DMS79 treated with DMSO at 0.1 percent for 48 hours (cell line): Measurements from ENCODE around the gene SDS.

Experiments
- DNase-seq: peaks from one replicate; lab custom pipeline; 2025; lab: John Stamatoyannopoulos, UW

Gene SDS

DNA sequence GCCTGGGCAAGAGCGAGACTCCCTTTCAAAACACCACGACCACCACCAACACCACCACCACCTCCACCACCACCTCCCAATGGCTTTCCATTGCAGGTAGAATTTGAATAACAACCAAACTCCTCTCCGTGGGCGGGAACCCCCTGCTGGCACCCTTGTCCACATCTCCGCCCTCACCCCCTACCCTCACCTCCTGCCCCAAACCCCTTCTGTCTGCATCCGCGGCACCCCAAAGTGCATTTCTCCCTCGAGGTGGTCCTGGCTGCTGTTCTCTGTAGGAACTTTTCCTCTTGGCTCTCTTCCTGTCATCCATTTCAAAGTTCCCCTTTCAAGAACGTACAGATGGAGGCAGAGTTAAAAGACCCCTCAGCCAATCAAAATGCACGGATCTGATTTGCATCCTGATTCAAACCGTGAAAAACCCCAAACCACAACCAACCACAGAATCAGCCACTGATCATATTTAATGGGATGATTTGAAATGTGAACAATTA lies 22.3 kb upstream of the SDS start:
- no peak for DNase-seq

DNA sequence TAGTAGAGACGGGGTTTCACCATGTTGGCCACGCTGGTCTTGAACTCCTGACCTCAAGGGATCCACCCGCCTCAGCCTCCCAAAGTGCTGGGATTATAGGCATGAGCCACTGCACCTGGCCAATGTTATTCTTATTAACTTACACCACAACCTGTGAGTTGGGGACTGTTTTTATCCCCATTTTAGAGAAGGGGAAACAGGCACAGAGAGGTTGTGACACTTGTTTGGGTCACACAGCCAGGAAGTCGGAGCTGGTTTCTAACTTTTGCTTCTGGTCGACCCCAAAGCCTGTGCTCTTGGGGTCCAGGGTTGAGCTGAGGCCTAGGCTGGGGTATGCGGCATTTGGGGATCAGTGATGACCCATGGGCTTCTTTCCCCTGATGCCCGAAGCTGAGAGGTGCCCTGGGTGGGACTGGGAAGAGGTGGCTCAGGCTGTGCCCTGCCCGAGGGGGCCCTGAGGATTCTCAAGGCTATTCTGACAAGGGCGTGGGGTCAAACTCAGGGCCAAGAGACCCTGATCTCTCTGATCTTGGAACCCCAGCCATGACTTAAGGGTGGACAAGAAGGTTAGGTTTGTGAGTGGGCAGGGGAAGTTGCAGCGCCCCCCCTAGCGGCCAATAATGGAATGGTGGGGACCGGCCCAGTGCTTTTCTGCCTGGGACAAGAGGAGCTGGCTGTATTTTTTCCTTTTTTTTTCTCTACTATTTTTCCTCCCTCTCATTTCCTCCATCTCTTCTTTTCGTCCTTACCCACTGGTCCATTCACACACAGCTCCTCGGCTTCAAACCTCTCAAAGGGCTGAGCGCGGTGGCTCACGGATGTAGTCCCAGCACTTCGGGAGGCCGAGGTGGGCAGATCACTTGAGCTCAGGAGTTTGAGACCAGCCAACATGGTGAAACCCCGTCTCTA lies 21.5 kb upstream of the SDS start:
- no peak for DNase-seq

DNA sequence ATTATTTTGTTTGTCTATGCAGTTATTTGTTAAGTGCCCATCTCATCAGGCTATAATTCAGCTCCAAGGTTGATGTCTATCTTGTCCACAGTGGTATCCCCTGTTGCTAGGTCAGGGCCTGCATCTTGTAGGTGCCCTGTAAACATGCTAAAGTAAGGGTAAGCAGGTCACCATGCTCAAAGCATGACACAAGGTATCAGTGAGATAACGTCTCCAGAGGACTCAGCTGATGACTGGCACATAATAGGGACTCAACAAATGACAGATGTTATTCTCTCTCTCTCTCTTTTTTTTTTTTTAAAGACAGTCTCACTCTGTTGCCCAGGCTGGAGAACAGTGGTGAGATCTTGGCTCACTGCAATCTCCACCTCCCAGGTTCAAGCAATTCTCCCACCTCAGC lies 20.8 kb upstream of the SDS start:
- DNase-seq = no peak

DNA sequence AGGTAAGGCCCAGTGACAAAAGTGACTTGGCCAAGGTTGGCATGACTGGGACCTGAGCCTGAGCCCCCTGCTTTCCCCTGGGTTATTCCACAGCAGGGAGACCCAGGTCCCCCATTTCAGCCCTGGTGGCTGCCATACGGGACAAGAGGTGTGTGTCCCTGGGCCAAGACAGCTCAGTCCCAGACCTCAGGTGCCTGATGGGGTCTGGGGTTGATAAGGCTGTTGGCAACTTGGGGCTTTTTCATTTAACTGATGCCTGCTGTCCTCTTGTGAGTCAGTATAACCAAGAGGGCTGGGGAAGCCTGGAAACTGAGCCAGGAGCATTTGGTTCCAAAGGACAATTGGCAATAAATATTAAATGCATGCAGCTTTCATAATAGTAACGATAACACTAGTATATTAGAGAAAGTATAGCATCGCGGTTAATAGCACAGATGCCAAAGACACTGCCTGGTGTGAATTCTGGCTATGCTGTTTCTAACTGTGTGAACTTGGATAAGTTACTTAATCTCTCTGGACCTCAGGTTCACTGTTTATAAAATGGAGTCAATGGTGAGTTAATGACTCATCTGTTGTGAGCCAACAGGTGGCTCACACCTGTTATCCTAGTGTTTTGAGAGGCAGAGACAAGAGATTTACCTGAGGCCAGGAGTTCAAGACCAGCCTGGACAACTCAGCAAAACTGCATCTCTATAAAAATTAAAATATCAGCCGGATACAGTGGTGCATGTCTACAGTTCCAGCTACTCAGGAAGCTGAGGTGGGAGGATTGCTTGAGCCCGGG lies 19.4 kb upstream of the SDS start:
- no peak for DNase-seq

DNA sequence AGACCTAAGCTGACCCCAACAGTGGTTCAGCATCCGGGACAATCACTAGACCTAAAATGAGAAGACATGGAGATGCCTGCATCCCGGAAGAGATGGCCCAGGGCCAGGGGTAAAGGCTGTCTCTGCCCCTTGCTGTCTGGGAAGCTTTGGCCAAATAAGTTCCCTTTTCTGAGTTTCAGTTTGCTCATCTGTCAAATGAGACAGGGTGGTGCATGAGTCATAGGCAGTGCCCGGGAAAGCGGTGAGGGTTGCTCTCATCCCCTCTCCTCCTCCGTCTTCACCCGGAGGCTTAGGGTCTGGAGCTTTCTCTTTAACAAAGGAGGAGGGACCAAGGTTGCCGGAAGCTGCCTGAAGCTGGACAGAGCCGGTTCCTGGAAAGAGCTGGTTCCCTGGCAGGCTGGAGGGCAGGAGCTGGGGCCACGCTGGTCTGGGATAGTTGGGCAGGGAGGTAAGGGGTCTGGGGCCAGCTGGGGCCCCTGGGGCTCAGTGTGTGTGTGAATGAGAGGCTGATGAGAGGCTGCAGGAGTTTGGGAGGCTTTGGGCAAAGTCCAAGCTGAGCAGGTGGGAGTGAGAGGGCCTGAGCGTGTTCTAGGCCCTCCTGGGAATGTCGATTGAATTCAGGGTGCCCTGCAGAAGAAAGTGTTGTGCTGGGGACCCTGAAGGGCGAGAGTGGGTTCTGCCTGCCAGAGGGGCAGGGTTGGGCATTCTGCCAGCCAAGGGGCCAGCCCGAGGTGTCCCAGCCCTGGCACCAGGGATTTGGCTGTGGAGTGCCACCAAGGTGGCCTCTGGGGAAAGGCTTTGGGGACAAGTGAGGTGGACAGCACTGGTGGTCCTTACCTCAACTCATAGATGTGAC lies 18.6 kb upstream of the SDS start, which contains the start of gene SDSL:
Gene SDSL, plus strand, starts transcription at position 351 of the 856 bp plus-strand sequence. CDS start 5,603 bp downstream, outside the sequence.
- peak; percentile 81 for DNase-seq

DNA sequence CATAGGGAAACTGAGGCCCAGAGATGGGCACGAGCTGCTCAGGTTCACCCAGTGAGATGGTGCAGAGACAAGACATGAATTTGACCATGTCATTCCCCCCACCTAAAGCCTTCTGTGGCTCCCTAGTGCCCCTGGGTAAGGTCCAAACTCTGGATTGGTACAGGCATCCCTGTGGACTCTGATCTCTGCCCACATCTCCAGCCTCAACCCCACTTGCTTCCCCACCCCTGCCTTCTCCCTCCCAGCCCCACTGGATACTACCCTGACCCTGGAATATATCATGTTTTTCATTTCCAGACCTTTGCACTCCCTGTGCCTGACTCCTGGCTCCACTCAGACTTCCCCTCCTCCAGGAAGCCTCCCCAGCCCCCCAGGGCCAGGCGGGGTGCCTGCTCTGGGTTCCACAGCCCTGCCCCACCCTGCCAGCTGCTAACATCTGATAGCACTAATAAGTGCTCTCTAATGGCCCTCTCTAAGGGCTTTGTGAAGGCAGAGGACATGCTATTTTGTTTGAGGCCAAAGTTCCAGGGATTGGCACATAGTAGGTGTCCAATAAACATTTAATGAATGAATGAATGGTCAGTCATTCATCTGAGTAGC lies 17.4 kb upstream of the SDS start:
- DNase-seq = no peak

DNA sequence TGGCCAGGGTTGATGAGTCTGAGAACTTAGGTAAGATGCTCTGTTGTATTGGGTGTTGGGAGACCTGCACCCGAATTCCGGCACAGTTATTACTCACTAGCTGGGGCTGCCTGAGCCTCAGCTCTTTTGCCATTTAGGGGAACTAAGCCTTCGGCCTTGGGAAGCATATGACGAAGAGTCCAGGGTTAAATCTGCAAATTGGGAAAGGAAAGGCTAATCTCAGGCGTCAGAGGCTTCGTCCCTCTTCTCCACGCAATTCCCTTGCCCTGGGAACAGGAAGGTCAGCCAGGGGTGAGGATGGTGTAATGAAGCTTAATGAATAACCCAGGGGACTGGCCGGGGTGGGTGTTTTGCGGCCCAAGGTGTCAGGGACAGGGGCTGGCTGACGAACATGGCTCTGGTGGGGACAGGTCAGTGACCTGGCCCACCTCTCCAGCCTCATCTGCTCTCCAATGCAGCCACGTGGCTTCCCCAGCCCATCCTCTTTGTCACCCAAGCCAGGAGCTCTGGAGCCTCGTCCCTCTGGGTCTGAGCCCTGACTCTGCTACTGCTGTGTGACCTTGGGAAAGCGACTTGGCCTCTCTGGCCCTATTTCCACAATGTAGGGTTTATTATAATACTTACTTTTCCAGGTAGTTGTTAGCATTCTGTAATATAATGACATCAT lies 14.7 kb upstream of the SDS start:
- no peak for DNase-seq

DNA sequence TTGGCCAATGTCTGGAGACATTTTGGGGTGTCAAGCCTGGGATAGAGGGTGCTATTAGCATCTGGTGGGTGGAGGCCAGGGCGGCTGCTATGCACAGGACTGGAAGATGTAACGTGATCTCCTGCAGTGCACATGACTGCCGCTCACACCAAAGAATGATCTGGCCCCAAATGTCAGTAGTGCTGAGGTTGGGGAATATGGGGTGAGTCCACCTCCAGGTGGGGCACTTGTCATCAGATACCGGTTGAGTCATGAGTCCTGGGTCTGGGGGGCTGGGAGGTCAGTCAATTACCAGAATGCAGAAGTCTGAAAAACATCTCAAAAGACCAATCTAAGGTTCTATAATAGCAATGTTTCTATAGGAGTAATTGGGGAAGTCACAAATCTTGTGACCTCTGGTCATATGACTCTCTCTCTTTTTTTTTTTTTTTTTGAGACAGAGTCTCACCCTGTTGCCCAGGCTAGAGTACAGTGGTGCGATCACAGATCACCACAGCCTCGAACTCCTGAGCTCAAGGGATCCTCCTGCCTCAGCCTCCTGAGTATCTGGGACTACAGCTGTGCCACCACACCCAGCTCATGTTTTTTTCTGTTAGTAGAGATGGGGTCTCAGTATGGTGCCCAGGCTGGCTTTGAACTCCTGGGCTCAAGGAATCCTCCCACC lies 12.5 kb upstream of the SDS start:
- no peak for DNase-seq

DNA sequence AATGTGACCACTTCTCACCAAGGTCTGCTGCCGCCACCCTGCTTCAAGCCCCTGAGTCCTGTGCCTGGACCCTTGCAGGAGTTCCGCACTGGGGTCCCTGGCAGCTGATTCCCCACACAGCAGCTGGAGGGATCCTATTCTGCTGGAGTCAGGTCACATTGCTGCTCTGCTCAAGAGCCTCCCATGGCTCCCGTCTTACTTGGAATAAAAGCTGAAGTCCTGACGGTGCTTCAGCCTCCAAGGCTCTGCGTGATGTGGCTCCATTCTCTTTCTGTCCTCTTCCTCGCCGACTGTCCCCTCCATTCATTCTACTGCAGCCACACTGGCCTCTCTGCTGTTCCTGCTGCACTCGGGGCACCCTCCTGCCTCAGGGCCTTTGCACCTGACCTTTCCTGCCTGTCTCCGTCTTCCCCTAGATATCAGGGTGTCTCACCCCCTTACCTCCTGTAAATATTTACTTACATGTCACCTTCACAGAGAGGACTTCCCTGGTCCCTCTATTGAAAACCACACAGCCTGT lies 10.9 kb upstream of the SDS start:
- no peak for DNase-seq

DNA sequence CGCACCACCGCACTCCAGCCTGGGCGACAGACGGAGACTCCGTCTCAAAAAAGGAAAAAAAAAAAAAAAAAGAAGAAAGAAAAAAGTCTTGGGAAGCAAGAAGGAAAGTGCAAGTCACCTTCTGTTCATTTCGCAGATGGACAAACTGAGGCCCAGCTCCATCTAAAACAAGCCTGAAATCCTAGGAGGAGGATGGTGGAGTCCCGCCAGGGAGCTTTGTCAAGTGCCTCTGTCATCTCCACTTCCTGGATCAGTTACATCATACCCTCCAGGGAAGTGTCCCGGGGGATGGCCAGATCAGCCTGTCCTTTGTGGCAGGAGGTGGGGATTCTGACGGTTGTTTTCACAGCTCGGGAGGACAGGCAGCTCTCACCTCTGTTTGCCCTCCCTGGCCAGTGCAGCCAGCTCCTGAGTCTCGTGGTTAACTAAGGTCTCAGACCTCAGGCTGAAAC lies 9.8 kb upstream of the SDS start:
- no peak for DNase-seq

DNA sequence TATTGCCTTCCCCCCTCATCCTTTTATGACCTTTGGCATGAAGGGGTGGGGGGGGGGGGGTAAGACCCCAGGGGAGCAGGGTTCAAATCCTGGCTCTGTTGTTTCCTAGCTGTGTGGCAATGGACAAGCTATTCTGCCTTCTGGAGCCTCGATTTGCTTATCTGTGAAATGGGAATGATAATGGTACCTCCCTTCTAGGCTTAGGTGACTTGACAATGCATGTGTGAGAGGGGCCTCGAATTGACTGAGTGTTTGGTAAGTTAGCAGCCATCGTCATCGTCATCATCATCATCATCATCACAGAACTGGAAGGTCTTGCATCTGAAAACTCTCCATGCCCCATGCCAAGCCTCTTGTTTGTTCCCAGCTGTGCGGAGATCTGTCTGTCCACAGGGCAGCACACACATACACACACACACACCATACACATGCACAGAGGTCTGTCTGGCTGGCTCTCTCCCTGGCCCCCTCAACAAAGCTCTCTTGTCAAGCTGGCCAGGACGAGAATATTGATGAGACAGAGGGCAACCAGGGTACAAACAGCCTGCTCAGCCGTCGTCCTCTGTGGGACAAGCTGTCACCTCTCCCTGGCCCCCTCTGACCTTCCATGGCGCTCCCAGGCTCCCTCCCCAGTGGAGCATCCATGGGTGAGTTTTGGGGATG lies 5.9 kb upstream of the SDS start:
- DNase-seq = no peak

DNA sequence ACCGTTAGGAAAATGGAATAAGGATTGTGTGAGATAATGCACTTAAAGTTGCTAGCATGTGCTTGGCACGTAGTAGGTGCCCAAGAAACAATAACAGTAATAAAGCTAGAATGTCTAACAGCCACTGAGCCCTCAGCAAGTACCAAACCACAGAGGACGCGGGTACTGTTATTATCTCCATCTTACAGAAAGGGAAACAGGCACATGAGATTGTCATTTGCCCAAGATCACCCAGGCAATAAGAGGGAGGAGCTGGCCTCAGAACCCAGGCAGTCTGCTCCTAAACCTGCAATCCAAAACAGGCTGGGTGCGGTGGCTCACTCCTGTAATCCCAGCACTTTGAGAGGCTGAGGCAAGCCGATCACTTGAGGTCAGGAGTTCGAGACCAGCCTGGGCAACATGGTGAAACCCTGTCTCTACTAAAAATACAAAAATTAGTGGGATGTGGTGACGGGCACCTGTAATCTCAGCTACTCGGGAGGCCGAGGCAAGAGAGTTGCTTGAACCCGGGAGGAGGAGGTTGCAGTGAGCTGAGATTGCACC lies 5.1 kb upstream of the SDS start:
- no peak for DNase-seq

DNA sequence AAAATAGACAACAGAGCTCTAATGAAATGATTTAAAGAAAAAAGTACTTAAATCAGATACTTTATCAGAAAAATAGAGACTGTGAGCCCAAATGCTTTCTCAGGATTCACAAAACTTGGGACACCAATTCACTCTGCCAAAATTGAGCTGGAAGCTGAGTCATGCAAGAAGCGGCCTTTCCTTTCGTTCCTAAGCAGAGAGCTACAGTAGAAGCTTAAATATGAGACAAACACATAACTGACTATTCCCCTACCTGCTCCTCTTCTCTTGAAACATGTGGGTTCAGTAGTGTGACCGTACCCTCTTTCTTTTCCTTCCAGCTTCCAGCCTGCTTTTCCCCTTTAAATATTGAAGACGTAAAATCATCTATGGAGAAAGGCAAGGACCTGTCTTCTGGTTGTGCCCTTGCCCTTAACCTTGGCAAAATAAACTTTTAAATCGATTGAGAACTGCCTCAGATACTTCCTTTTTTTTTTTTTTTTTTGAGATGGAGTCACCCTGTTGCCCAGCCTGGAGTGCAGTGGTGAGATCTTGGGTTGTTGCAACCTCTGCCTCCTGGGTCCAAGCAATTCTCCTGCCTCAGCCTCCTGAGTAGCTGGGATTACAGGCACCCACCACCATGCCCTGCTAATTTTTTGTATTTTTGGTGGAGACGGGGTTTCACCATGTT lies 4.4 kb upstream of the SDS start:
- no peak for DNase-seq

DNA sequence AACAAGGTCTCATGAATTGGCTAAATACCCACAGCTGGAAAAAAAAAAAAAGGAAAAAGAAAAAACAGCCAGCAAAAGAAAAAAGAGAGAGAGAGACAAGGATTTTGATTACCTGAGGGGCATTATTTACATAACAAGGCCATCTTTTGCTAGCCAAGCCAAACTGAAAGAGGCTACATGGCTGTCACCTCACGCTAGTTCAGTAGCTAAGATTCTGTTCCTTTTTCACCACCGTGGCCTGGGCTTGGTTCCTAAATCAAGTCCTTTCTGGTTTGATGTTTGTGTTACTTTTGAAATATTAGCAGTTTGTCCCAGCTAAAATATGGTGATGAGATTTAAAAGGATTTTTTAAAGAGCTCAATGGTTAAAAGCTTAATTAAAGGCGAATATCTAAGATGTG lies 2.0 kb upstream of the SDS start:
- DNase-seq = no peak

DNA sequence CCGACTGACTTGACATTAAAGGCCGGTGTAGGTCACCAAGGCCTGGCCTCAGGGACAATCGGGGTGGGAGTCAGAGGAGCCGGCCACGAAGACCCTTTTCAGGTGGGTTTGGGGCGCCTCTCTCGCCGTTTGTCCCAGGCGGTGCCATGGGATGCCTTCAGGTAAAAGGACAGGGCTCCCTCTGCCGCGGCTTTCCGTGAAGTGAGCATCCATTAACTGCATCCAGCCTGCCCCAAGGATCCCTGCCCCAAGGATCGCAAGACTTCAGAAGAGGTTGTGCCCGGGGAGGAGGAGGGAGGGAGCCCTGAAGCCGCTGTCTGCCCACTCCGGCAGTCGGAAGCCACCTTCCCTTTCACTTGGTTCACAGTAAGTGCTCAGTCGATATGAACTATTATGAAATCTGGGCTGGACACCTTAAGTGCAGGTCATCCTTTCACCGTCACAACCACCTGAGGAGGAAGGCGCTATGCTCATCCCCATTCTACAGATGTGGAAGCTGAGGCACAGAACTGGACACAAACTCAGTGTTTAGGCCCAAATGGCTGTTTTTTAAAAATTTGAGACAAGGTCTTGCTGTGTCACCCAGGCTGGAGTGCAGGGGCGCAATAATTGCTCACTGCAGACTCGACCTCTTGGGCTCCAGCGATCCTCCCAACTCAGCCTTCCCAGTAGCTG lies 964 bp downstream of the SDS start:
- no peak for DNase-seq

DNA sequence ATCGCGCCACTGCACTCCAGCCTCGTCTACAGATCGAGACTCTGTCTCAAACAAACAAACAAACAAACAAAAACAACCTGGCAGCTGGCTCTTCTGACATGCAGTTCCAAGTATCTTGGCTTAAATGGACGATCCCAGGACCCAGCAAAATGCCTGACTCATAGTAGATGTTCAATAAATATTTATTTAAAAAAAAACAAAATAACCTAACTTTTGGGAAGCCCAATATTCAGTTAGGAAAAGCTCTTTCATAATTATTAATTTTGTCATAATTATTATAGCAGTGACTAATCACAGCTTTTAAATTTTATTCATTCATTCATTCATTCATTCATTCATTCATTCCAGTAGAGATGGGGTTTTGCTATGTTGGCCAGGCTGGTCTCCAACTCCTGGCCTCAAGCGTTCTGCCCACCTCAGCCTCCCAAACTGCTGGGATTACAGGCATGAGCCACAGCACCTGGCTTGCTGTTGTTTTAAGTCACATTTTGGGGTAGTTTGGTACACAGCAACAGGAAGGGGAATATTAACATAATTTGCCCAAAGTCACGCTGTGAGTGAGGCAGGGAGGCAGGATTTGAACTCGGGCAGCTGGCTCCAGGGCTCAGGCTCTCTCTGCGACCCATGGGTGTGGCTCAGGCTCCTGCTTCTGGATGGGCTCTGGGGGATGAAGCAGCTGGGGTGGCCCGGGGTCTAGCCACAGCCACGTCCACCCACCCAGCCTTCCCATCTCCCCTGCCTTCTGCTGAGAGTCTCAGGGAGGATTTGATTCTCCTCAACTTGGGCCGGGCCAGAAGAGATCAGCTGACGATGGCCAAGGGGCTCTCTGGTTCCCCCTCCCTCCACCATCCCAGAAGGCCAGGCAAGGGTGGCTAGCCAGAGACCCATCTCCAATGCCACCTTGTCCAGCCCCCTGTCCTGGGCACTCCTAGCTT lies 2.4 kb downstream of the SDS start:
- DNase-seq = no peak

DNA sequence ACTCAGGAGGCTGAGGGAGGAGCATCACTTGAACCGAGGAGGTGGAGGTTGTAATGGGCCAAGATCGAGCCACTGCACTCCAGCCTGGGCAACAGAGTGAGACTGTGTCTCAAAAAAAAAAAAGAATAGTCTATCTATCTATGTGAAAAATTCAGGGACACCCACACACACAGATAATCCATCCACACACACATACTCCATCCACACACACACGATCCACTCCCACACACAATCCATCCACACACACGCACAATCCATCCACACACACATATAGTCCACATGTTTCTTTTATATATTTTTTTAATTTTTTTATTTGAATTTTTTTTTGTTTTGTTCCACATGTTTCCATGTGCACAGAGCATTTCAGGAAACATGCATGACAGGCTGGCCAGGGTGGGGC lies 3.3 kb downstream of the SDS start:
- no peak for DNase-seq
